ENCODE measurements around the gene SBSN. TPM values are rescaled to one million over a fixed set of nuclear protein-coding genes. Genes with fewer than 3 reads are reported as not detected.

Gene SBSN
- total RNA-seq, 1 experiment from 2014 or later = 0.15 TPM

DNA sequence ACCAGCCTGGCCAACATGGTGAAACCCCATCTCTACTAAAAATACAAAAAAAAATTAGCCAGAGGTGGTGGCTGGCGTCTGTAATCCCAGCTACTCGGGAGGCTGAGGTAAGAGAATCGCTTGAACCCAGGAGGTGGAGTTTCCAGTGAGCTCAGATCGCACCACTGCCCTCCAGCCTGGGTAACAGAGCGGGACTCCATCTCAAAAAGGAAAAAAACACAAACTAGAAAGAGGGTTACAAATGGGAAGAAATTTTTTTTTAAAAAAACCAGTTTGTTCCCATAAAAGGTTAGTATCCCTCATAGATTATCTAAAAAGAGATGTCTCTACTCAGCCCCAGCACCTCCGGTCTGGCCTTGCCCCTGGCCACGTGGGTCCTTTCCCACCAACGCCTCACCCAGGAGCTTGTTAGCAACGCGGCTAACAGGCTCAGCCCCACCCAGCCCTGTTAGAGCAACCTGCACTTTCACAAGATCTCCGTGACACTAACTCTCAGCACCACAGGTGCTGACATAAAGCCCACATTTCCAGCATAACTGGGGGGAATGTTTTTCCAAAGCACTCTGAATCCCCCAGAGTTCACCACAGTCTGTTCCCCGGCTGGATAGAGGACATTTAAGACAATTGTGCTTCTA lies 19.0 kb downstream of the SBSN start:
- Histone ChIP-seq H3K56ac (ENCODE audit: insufficient read length, low read depth, low read length) (no peak overlapping the region), H3K4me2 (ENCODE audit: insufficient read depth, insufficient read length, low read length) (peak overlapping the region; percentile 94), H3K27ac (ENCODE audit: insufficient read length, low read depth, low read length) (peak overlapping the region; percentile 36), H4K8ac (replicated peaks; ENCODE audit: insufficient read length, low read depth, low read length) (no peak overlapping the region), H2BK20ac (ENCODE audit: low read depth, low read length, poor library complexity, severe bottlenecking) (no peak overlapping the region), H3T11ph (ENCODE audit: low read length) (no peak overlapping the region), H2AK5ac (ENCODE audit: insufficient read length, low read length) (no peak overlapping the region), H3K14ac (ENCODE audit: insufficient read depth, low read length) (peak overlapping the region; percentile 94; the same call in 1 of the 2 replicates), H4K20me1 (ENCODE audit: control insufficient read depth, insufficient read depth, insufficient read length) (no peaks in the 10 kb centered on the region), H3K79me1 (ENCODE audit: insufficient read depth, low read depth, low read length, poor library complexity, severe bottlenecking) (no peaks in the 10 kb centered on the region), H3K18ac (ENCODE audit: insufficient read length, low read depth, low read length) (peak overlapping the region; percentile 83), H4K5ac (ENCODE audit: insufficient read length, low read depth, low read length) (peak overlapping the region; percentile 20), H3K4ac (ENCODE audit: low read depth, low read length) (peak overlapping the region; percentile 35; the same call in 1 of the 2 replicates), H3K9ac (ENCODE audit: extremely low read depth, insufficient read length, low read length) (peak overlapping the region; percentile 88), H2BK12ac (ENCODE audit: insufficient read length, low read depth, low read length) (no peak overlapping the region), H3K27me3 (ENCODE audit: insufficient read depth, low read length) (no peaks in the 10 kb centered on the region; the same call in 1 of the 2 replicates), H2BK5ac (ENCODE audit: insufficient read length, low read length) (no peak overlapping the region), H2BK15ac (ENCODE audit: low read depth, low read length) (no peak overlapping the region), H3K79me2 (ENCODE audit: insufficient read depth, low read length) (peaks cover 4% of the 10 kb centered on the region; the same call in 1 of the 2 replicates), H3K23ac (ENCODE audit: insufficient read length, low read depth, low read length) (no peak overlapping the region), H2AFZ (ENCODE audit: low read length) (no peak overlapping the region), H2BK120ac (ENCODE audit: low read depth, low read length, poor library complexity, severe bottlenecking) (no peak overlapping the region), H4K91ac (ENCODE audit: insufficient read length, low read depth, low read length) (no peak overlapping the region), H3K4me1 (ENCODE audit: insufficient read depth, low read length) (no peaks in the 10 kb centered on the region), H3K9me3 (ENCODE audit: control insufficient read depth, low read depth, low read length) (no peaks in the 10 kb centered on the region), H3K23me2 (ENCODE audit: insufficient read length, low read depth, low read length, poor library complexity, severe bottlenecking) (peaks cover 10% of the 10 kb centered on the region)
- peaks cover 30 to 42% (median 42%) of the 10 kb centered on the region in 3 experiments for H3K36me3 Mint-ChIP-seq (ENCODE audit: insufficient read depth in 1 of 3, low read depth in 3 of 3)
- peaks cover 26% of the 10 kb centered on the region for H3K27me3 Mint-ChIP-seq (ENCODE audit: low read depth)
- peak overlapping the region; percentile 97 to 98 for H3K4me3 Mint-ChIP-seq
- WGBS (ENCODE audit: extremely low coverage, insufficient read length, low lambda C conversion rate) = no CpG with 5 or more reads among the region's 12 CpGs
- peaks cover 19 to 35% of the 10 kb centered on the region in 2 experiments for H3K4me1 Mint-ChIP-seq
- H3K27ac Mint-ChIP-seq = peak overlapping the region; percentile 99 to 100 (median 99)
- TF ChIP-seq, protein P1, sequence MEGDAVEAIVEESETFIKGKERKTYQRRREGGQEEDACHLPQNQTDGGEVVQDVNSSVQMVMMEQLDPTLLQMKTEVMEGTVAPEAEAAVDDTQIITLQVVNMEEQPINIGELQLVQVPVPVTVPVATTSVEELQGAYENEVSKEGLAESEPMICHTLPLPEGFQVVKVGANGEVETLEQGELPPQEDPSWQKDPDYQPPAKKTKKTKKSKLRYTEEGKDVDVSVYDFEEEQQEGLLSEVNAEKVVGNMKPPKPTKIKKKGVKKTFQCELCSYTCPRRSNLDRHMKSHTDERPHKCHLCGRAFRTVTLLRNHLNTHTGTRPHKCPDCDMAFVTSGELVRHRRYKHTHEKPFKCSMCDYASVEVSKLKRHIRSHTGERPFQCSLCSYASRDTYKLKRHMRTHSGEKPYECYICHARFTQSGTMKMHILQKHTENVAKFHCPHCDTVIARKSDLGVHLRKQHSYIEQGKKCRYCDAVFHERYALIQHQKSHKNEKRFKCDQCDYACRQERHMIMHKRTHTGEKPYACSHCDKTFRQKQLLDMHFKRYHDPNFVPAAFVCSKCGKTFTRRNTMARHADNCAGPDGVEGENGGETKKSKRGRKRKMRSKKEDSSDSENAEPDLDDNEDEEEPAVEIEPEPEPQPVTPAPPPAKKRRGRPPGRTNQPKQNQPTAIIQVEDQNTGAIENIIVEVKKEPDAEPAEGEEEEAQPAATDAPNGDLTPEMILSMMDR (conservative IDR thresholded peaks at IDR 0.05) = no peak
- DNase-seq = peak; percentile 79
- no peaks in the 10 kb centered on the region for H3K9me3 Mint-ChIP-seq
